Osteoblast (primary cell): ENCODE measurements around the gene WAC. TPM values are rescaled to one million over a fixed set of nuclear protein-coding genes. Genes with fewer than 3 reads are reported as not detected.
"Not testable (repeated sequence)": the region's sequence is repeated elsewhere in the genome, so short reads cannot be mapped to it uniquely, and the experiment has no call there.

ENCODE experiments used
- DNase-seq: peaks from one replicate; pipeline ENCODE4 v3.0.0; 2011; ENCODE audit warnings: low spot score, mixed read lengths; ENCODE audit not compliant: insufficient read length; ENCODE audit errors: missing footprints
- H2AFZ ChIP-seq: 2 replicates; pipeline ENCODE4 v1.6.0; 2011; ENCODE audit warnings: mild to moderate bottlenecking, low read length
- H3K27ac ChIP-seq: 2 replicates; pipeline ENCODE4 v1.5.1; 2011; ENCODE audit warnings: mild to moderate bottlenecking, low read depth, low read length, moderate library complexity
- H3K27me3 ChIP-seq: 2 replicates; pipeline ENCODE4 v1.6.0; 2012; ENCODE audit warnings: mild to moderate bottlenecking, control low read depth, inconsistent platforms, low read length, moderate library complexity; ENCODE audit not compliant: insufficient read depth
- H3K36me3 ChIP-seq: 2 replicates; pipeline ENCODE4 v1.5.1; 2011; ENCODE audit warnings: mild to moderate bottlenecking, low read length, control low read depth, moderate library complexity; ENCODE audit not compliant: insufficient read depth
- H3K4me1 ChIP-seq: 2 replicates; pipeline ENCODE4 v1.5.1; 2011; ENCODE audit warnings: mild to moderate bottlenecking, low read length, control low read depth, moderate library complexity; ENCODE audit not compliant: insufficient read depth
- H3K4me2 ChIP-seq: 2 replicates; pipeline ENCODE4 v1.6.0; 2011; ENCODE audit warnings: mild to moderate bottlenecking, low read length; ENCODE audit not compliant: insufficient read depth
- H3K4me3 ChIP-seq: fragments of 200-600 bp; sonication (generic); 3 replicates; pipeline ENCODE4 v1.5.1; 2012; ENCODE audit warnings: mild to moderate bottlenecking, low read length, inconsistent platforms; ENCODE audit not compliant: insufficient read depth
- H3K79me2 ChIP-seq: 2 replicates; pipeline ENCODE4 v1.6.0; 2012; ENCODE audit warnings: mild to moderate bottlenecking, low read length, control low read depth, inconsistent platforms; ENCODE audit not compliant: insufficient read depth
- H3K9me3 ChIP-seq: 2 replicates; pipeline ENCODE4 v1.5.1; 2011; ENCODE audit warnings: low read depth, low read length, control low read depth
- H4K20me1 ChIP-seq: 2 replicates; pipeline ENCODE4 v1.6.0; 2012; ENCODE audit warnings: mild to moderate bottlenecking, low read length, control low read depth; ENCODE audit not compliant: insufficient read depth
- CTCF ChIP-seq: IDR thresholded peaks from 2 replicates; pipeline ENCODE4 v1.5.1; 2011; ENCODE audit warnings: mild to moderate bottlenecking, low read depth, low read length, moderate library complexity; ENCODE audit errors: extremely low read depth
- total RNA-seq: library from RNA; depleted of rRNA; stranded (reverse); fragments of >200 nt; gene quantifications from 2 replicates; pipeline ENCODE4 v1.2.3, GENCODE V29; 2012

WAC gene
- total RNA-seq, 1 donor: 77.1 TPM

GRCh38 chr10:28497313-28498126 lies 35.4 kb upstream of the WAC start:
- Histone ChIP-seq H3K4me3 (no peak overlapping the region), H3K9me3 (no peaks in the 10 kb centered on the region), H3K4me2 (no peak overlapping the region), H3K4me1 (no peaks in the 10 kb centered on the region), H3K79me2 (no peaks in the 10 kb centered on the region), H3K27me3 (no peaks in the 10 kb centered on the region), H3K36me3 (no peaks in the 10 kb centered on the region), H4K20me1 (no peaks in the 10 kb centered on the region), H2AFZ (no peak overlapping the region), H3K27ac (no peak overlapping the region)
- no peak for DNase-seq
- no peak for TF ChIP-seq CTCF

- H3K79me2 ChIP-seq, H3K27ac ChIP-seq, H3K4me3 ChIP-seq, H2AFZ ChIP-seq, H3K36me3 ChIP-seq, H3K4me2 ChIP-seq, H3K9me3 ChIP-seq, DNase-seq, H3K27me3 ChIP-seq, H3K4me1 ChIP-seq, H4K20me1 ChIP-seq: not testable (repeated sequence)
Observed at GRCh38 chr10:28500203-28500602, 32.7 kb upstream of the WAC start.

- Histone ChIP-seq H3K27ac (no peak overlapping the region), H3K4me1 (no peaks in the 10 kb centered on the region), H2AFZ (no peak overlapping the region), H4K20me1 (no peaks in the 10 kb centered on the region), H3K27me3 (no peaks in the 10 kb centered on the region), H3K4me3 (no peak overlapping the region), H3K79me2 (no peaks in the 10 kb centered on the region), H3K36me3 (no peaks in the 10 kb centered on the region), H3K9me3 (no peaks in the 10 kb centered on the region), H3K4me2 (no peak overlapping the region)
- peak; percentile 48 for DNase-seq
- no peak for TF ChIP-seq CTCF
Observed at GRCh38 chr10:28503114-28503513, 29.8 kb upstream of the WAC start.

GRCh38 chr10:28505359-28505959 lies 27.5 kb upstream of the WAC start:
- Histone ChIP-seq H3K4me3 (no peak overlapping the region), H4K20me1 (no peaks in the 10 kb centered on the region), H3K9me3 (no peaks in the 10 kb centered on the region), H3K36me3 (no peaks in the 10 kb centered on the region), H3K4me2 (no peak overlapping the region), H3K27ac (no peak overlapping the region), H3K27me3 (no peaks in the 10 kb centered on the region), H3K4me1 (no peaks in the 10 kb centered on the region), H2AFZ (no peak overlapping the region), H3K79me2 (no peaks in the 10 kb centered on the region)
- no peak for TF ChIP-seq CTCF
- DNase-seq: no peak
